ENCODE measurements around the gene SPATA6L.

SPATA6L gene

GRCh38 chr9:4678679-4679267 is 12.5 kb upstream of the SPATA6L start:
- no peak for TF ChIP-seq CTCF (IDR thresholded peaks at IDR 0.05; ENCODE audit: low read depth, low read length)
- DNase-seq (ENCODE audit: extremely low read depth, low read depth), result no peak

- no peak for TF ChIP-seq CTCF (IDR thresholded peaks at IDR 0.05; ENCODE audit: low read depth, low read length)
- no peak for DNase-seq (ENCODE audit: extremely low read depth, low read depth)
These were observed 11.1 kb upstream of the SPATA6L start for GRCh38 chr9:4677392-4677791.

GRCh38 chr9:4674783-4675182 is 8.5 kb upstream of the SPATA6L start:
- DNase-seq (ENCODE audit: extremely low read depth, low read depth), result peak; percentile 93
- TF ChIP-seq CTCF (IDR thresholded peaks at IDR 0.05; ENCODE audit: low read depth, low read length), result no peak

- TF ChIP-seq CTCF (IDR thresholded peaks at IDR 0.05; ENCODE audit: low read depth, low read length), result no peak
- DNase-seq (ENCODE audit: extremely low read depth, low read depth), result no peak
These were observed 5.5 kb upstream of the SPATA6L start for GRCh38 chr9:4671737-4672136.

GRCh38 chr9:4670591-4670990 is 4.3 kb upstream of the SPATA6L start:
- no peak for DNase-seq (ENCODE audit: extremely low read depth, low read depth)
- no peak for TF ChIP-seq CTCF (IDR thresholded peaks at IDR 0.05; ENCODE audit: low read depth, low read length)

- no peak for TF ChIP-seq CTCF (IDR thresholded peaks at IDR 0.05; ENCODE audit: low read depth, low read length)
- DNase-seq (ENCODE audit: extremely low read depth, low read depth), result no peak
These were observed 3.6 kb upstream of the SPATA6L start for GRCh38 chr9:4669890-4670289.

- DNase-seq (ENCODE audit: extremely low read depth, low read depth), result no peak
- TF ChIP-seq CTCF (IDR thresholded peaks at IDR 0.05; ENCODE audit: low read depth, low read length), result no peak
These were observed 2.3 kb upstream of the SPATA6L start for GRCh38 chr9:4668604-4669003.

Data from AG09319 (cell line).